HCT116 (cell line): Measurements from ENCODE around the gene MYO5C.

Source experiments
- CTCF ChIP-seq, 3 experiments: fragments of 200-600 bp in 1 of 3; sonication (generic) in 1 of 3; IDR thresholded peaks in 2 of 3; conservative IDR thresholded peaks in 1 of 3; 2 replicates each; pipeline ENCODE4 v1.5.1; 2012 to 2017; ENCODE audit warnings: low read depth in 2 of 3, low read length in 2 of 3, antibody characterized with exemption in 1 of 3, borderline replicate concordance in 1 of 3, control low read depth in 1 of 3, mild to moderate bottlenecking in 1 of 3, mixed read lengths in 1 of 3, mixed run types in 1 of 3, moderate library complexity in 1 of 3; ENCODE audit not compliant: insufficient read depth in 1 of 3
- POLR2A ChIP-seq: IDR thresholded peaks from 2 replicates; pipeline ENCODE4 v1.7.0; 2011; ENCODE audit warnings: borderline replicate concordance; ENCODE audit not compliant: insufficient read depth, insufficient read length; ENCODE audit errors: extremely low read depth

DNA sequence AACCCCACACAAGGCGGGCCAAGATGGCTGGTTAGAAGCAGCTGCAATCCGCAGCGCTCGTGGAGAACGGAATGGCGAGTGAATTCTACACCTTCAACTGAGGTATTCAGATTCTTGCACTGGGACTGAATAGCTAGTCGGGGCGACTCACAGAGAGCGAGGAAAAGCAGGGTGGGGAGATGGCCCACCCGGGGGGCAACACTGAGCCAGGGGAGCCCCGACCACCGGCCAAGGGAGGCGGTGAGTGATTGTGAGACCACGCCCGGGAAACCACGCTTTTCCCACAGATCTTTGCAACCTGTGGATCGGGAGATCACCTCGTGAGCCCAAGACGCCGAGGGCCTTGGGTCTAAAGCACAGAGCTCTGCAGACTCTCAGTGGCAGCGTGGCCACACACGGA lies 132.7 kb downstream of the MYO5C start:
- TF ChIP-seq CTCF (IDR thresholded peaks at IDR 0.05 in 2 of 3, conservative IDR thresholded peaks at IDR 0.05 in 1 of 3; ENCODE audit: borderline replicate concordance in 1 of 3, insufficient read depth in 1 of 3, low read depth in 2 of 3, low read length in 2 of 3), result no peak
- no peak for TF ChIP-seq POLR2A
